ENCODE data around the gene PC. TPM values are rescaled to one million over a fixed set of nuclear protein-coding genes. Genes with fewer than 3 reads are reported as not detected.

PC gene
- total RNA-seq, 4 donors from 2014 or later, result 4.7 to 7.0 (median 5.6) TPM

GRCh38 chr11:66882561-66883015, 75.6 kb downstream of the PC start:
- peak overlapping the region in 3 of 4 donors; percentile 54 to 68 (median 59) for H3K27ac ChIP-seq
- H3K36me3 ChIP-seq, result no peaks in the 10 kb centered on the region
- no peaks in the 10 kb centered on the region for H3K9me3 ChIP-seq
- 45% methylated on average over 3 of the region's 14 CpGs; no CpG with 5 or more reads in 1 of the 2 donors for WGBS, 2 donors (ENCODE audit: low coverage in 1 of 2)
- TF ChIP-seq CTCF (IDR thresholded peaks at IDR 0.05) (no peak), POLR2AphosphoS5 (IDR thresholded peaks at IDR 0.05) (no peak), EP300 (IDR thresholded peaks at IDR 0.05) (no peak), POLR2A (IDR thresholded peaks at IDR 0.05) (no peak)
- H3K4me3 ChIP-seq, result peak overlapping the region; percentile 1 to 43
- peak; percentile 40 for ATAC-seq
- H3K27me3 ChIP-seq, result no peaks in the 10 kb centered on the region
- H3K4me1 ChIP-seq, result peaks cover 0 to 31% (median 6%) of the 10 kb centered on the region in 3 donors

GRCh38 chr11:66881927-66882452, 76.2 kb downstream of the PC start:
- Histone ChIP-seq H3K27me3 (no peaks in the 10 kb centered on the region), H3K9me3 (no peaks in the 10 kb centered on the region), H3K4me3 (no peak overlapping the region), H3K4me1 (peaks cover 0 to 31% (median 6%) of the 10 kb centered on the region in 3 donors), H3K36me3 (no peaks in the 10 kb centered on the region), H3K27ac (peak overlapping the region in 3 of 4 donors; percentile 54 to 68 (median 59))
- TF ChIP-seq CTCF (IDR thresholded peaks at IDR 0.05) (no peak), EP300 (IDR thresholded peaks at IDR 0.05) (no peak), POLR2A (IDR thresholded peaks at IDR 0.05) (no peak), POLR2AphosphoS5 (IDR thresholded peaks at IDR 0.05) (no peak)
- ATAC-seq, result no peak
- 100% methylated on average over 1 of the region's 9 CpGs; no CpG with 5 or more reads in 1 of the 2 donors for WGBS, 2 donors (ENCODE audit: low coverage in 1 of 2)

GRCh38 chr11:66881451-66881835, 76.7 kb downstream of the PC start:
- TF ChIP-seq CTCF (IDR thresholded peaks at IDR 0.05) (no peak), POLR2AphosphoS5 (IDR thresholded peaks at IDR 0.05) (no peak), POLR2A (IDR thresholded peaks at IDR 0.05) (no peak), EP300 (IDR thresholded peaks at IDR 0.05) (no peak)
- H3K27ac ChIP-seq, result no peak overlapping the region
- no peaks in the 10 kb centered on the region for H3K9me3 ChIP-seq
- 97% methylated on average over 5 of the region's 10 CpGs; no CpG with 5 or more reads in 1 of the 2 donors for WGBS, 2 donors (ENCODE audit: low coverage in 1 of 2)
- peaks cover 0 to 31% (median 6%) of the 10 kb centered on the region in 3 donors for H3K4me1 ChIP-seq
- no peak for ATAC-seq
- no peak overlapping the region for H3K4me3 ChIP-seq
- no peaks in the 10 kb centered on the region for H3K27me3 ChIP-seq
- no peaks in the 10 kb centered on the region for H3K36me3 ChIP-seq

- Histone ChIP-seq H3K9me3 (no peaks in the 10 kb centered on the region), H3K4me1 (peaks cover 0 to 31% (median 6%) of the 10 kb centered on the region in 3 donors), H3K4me3 (no peak overlapping the region), H3K36me3 (no peaks in the 10 kb centered on the region), H3K27ac (no peak overlapping the region), H3K27me3 (no peaks in the 10 kb centered on the region)
- TF ChIP-seq EP300 (IDR thresholded peaks at IDR 0.05), result no peak
- no peak for TF ChIP-seq POLR2A (IDR thresholded peaks at IDR 0.05)
- TF ChIP-seq CTCF (IDR thresholded peaks at IDR 0.05), result no peak
- TF ChIP-seq POLR2AphosphoS5 (IDR thresholded peaks at IDR 0.05), result no peak
- ATAC-seq, result no peak
- 73 to 100% methylated on average over 1 to 3 of the region's 14 CpGs for WGBS, 2 donors (ENCODE audit: low coverage in 1 of 2)
These were observed 77.4 kb downstream of the PC start for GRCh38 chr11:66880496-66881450.
